GM12892 (cell line): ENCODE results near the gene PREB.
"Not testable (repeated sequence)": the region's sequence is repeated elsewhere in the genome, so short reads cannot be mapped to it uniquely, and the experiment has no call there.

Experiments used
- POLR2A ChIP-seq: IDR thresholded peaks from 2 replicates; pipeline ENCODE4 v1.6.1; 2011; ENCODE audit warnings: low read depth, low read length, control low read depth
- POLR2AphosphoS5 ChIP-seq: IDR thresholded peaks from 2 replicates; pipeline ENCODE4 v1.6.1; 2011; ENCODE audit warnings: low read depth, low read length, control low read depth

- TF ChIP-seq POLR2A, POLR2AphosphoS5: not testable (repeated sequence)
Observed at GRCh38 chr2:27111392-27112078, 22.9 kb downstream of the PREB start.
